ENCODE results near the gene CENPT. TPM values are rescaled to one million over a fixed set of nuclear protein-coding genes. Genes with fewer than 3 reads are reported as not detected.

Gene CENPT
- total RNA-seq, 2 donors from 2014 or later = 57.1 to 122 TPM

GRCh38 chr16:67872131-67872630, 24.7 kb upstream of the CENPT start:
- Histone ChIP-seq H3K36me3 (replicated peaks in 1 of 2; ENCODE audit: insufficient read depth in 1 of 2, low read depth in 2 of 2) (peaks cover 0 to 3% of the 10 kb centered on the region in 2 donors), H3K27me3 (no peaks in the 10 kb centered on the region), H3K9me3 (no peaks in the 10 kb centered on the region), H3K27ac (peak overlapping the region; percentile 53 to 80 (median 66)), H3K4me3 (no peak overlapping the region), H3K4me1 (peaks cover 49% of the 10 kb centered on the region)
- DNase-seq (no peak), ATAC-seq (no peak)
- WGBS, 2 donors = 50 to 75% methylated on average over 1 to 2 of the region's 2 CpGs
- intact Hi-C loops (cut with DNase I) = no loop called here
- TF ChIP-seq POLR2A (IDR thresholded peaks at IDR 0.05) (no peak), CTCF (IDR thresholded peaks at IDR 0.05) (no peak)

- ATAC-seq (no peak), DNase-seq (no peak)
- Histone ChIP-seq H3K27ac (no peak overlapping the region), H3K4me3 (no peak overlapping the region), H3K36me3 (replicated peaks in 1 of 2; ENCODE audit: insufficient read depth in 1 of 2, low read depth in 2 of 2) (peaks cover 0 to 2% of the 10 kb centered on the region in 2 donors), H3K9me3 (no peaks in the 10 kb centered on the region), H3K4me1 (peaks cover 51% of the 10 kb centered on the region), H3K27me3 (no peaks in the 10 kb centered on the region)
- WGBS, 2 donors = 69 to 87% methylated on average over 3 of the region's 3 CpGs
- intact Hi-C loops (cut with DNase I) = no loop called here
- TF ChIP-seq CTCF (IDR thresholded peaks at IDR 0.05) (no peak), POLR2A (IDR thresholded peaks at IDR 0.05) (no peak)
These were observed 23.8 kb upstream of the CENPT start for GRCh38 chr16:67871256-67871655.

- 78 to 86% methylated on average over 6 to 7 of the region's 7 CpGs for WGBS, 2 donors
- Histone ChIP-seq H3K4me3 (no peak overlapping the region), H3K36me3 (replicated peaks in 1 of 2; ENCODE audit: insufficient read depth in 1 of 2, low read depth in 2 of 2) (peaks cover 0 to 2% of the 10 kb centered on the region in 2 donors), H3K4me1 (peaks cover 43% of the 10 kb centered on the region), H3K27me3 (no peaks in the 10 kb centered on the region), H3K9me3 (no peaks in the 10 kb centered on the region), H3K27ac (peak overlapping the region; percentile 43 to 89 (median 74))
- DNase-seq (no peak), ATAC-seq (no peak)
- intact Hi-C loops (cut with DNase I) = no loop called here
- TF ChIP-seq CTCF (IDR thresholded peaks at IDR 0.05) = no peak
- no peak for TF ChIP-seq POLR2A (IDR thresholded peaks at IDR 0.05)
These were observed 22.2 kb upstream of the CENPT start for GRCh38 chr16:67869653-67870052.

GRCh38 chr16:67868290-67868689, 20.8 kb upstream of the CENPT start:
- Histone ChIP-seq H3K4me1 (peaks cover 39% of the 10 kb centered on the region), H3K4me3 (no peak overlapping the region), H3K27me3 (no peaks in the 10 kb centered on the region), H3K9me3 (no peaks in the 10 kb centered on the region), H3K36me3 (replicated peaks in 1 of 2; ENCODE audit: insufficient read depth in 1 of 2, low read depth in 2 of 2) (peaks cover 0 to 2% of the 10 kb centered on the region in 2 donors), H3K27ac (peak overlapping the region; percentile 70 to 89 (median 74))
- intact Hi-C loops (cut with DNase I) = no loop called here
- WGBS, 2 donors = 23 to 55% methylated on average over 3 to 6 of the region's 6 CpGs
- peak; percentile 87 to 96 (median 94) for DNase-seq
- peak; percentile 80 for ATAC-seq
- TF ChIP-seq CTCF (IDR thresholded peaks at IDR 0.05) = no peak
- TF ChIP-seq POLR2A (IDR thresholded peaks at IDR 0.05) = peak in 1 of 3 donors; percentile 19

GRCh38 chr16:67865318-67865717, 17.8 kb upstream of the CENPT start:
- intact Hi-C loops (cut with DNase I) = no loop called here
- ATAC-seq (no peak), DNase-seq (peak in 3 of 4 donors; percentile 31 to 48 (median 31))
- TF ChIP-seq CTCF (IDR thresholded peaks at IDR 0.05) = peak in 3 of 7 experiments; percentile 28 to 40 (median 32)
- TF ChIP-seq POLR2A (IDR thresholded peaks at IDR 0.05) = no peak
- Histone ChIP-seq H3K4me1 (peaks cover 42% of the 10 kb centered on the region), H3K36me3 (replicated peaks in 1 of 2; ENCODE audit: insufficient read depth in 1 of 2, low read depth in 2 of 2) (peaks cover 0 to under 1% of the 10 kb centered on the region in 2 donors), H3K27ac (peak overlapping the region in 1 of 4 donors; percentile 10), H3K27me3 (no peaks in the 10 kb centered on the region), H3K4me3 (no peak overlapping the region), H3K9me3 (no peaks in the 10 kb centered on the region)
- 80 to 100% methylated on average over 1 to 2 of the region's 2 CpGs for WGBS, 2 donors

Data from body of pancreas (tissue), 4 donors.